ENCODE results near the gene ZNF486.

- TF ChIP-seq, protein P1, sequence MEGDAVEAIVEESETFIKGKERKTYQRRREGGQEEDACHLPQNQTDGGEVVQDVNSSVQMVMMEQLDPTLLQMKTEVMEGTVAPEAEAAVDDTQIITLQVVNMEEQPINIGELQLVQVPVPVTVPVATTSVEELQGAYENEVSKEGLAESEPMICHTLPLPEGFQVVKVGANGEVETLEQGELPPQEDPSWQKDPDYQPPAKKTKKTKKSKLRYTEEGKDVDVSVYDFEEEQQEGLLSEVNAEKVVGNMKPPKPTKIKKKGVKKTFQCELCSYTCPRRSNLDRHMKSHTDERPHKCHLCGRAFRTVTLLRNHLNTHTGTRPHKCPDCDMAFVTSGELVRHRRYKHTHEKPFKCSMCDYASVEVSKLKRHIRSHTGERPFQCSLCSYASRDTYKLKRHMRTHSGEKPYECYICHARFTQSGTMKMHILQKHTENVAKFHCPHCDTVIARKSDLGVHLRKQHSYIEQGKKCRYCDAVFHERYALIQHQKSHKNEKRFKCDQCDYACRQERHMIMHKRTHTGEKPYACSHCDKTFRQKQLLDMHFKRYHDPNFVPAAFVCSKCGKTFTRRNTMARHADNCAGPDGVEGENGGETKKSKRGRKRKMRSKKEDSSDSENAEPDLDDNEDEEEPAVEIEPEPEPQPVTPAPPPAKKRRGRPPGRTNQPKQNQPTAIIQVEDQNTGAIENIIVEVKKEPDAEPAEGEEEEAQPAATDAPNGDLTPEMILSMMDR (conservative IDR thresholded peaks at IDR 0.05; ENCODE audit: low read depth in 2 of 2), result no peak
- TF ChIP-seq POLR2AphosphoS5 (IDR thresholded peaks at IDR 0.05; ENCODE audit: low read depth) (peak; percentile 99), JUNB (IDR thresholded peaks at IDR 0.05; ENCODE audit: unreplicated experiment) (no peak), EZH2 (IDR thresholded peaks at IDR 0.05; ENCODE audit: low read depth, unreplicated experiment) (no peak), EZH2phosphoT487 (IDR thresholded peaks at IDR 0.05; ENCODE audit: unreplicated experiment) (no peak), REST (IDR thresholded peaks at IDR 0.05; ENCODE audit: unreplicated experiment) (no peak), CREB1 (CRISPR knock-in tag; IDR thresholded peaks at IDR 0.05; ENCODE audit: low read depth) (peak; percentile 57; the same call in 1 of the 2 replicates), ETS1 (IDR thresholded peaks at IDR 0.05) (no peak), ZNF331 (CRISPR knock-in tag; IDR thresholded peaks at IDR 0.05; ENCODE audit: low read depth) (no peak), STAT1 (IDR thresholded peaks at IDR 0.05; ENCODE audit: unreplicated experiment) (no peak), ZNF114 (CRISPR knock-in tag; IDR thresholded peaks at IDR 0.05) (no peak), ZNF462 (CRISPR knock-in tag; IDR thresholded peaks at IDR 0.05) (no peak)
Observed at GRCh38 chr19:20167020-20167644, at the start of gene ZNF486.

Data from GM23338 (cell line).